HepG2 (cell line): ENCODE data around the gene CD244.
"Not testable (repeated sequence)": the region's sequence is repeated elsewhere in the genome, so short reads cannot be mapped to it uniquely, and the experiment has no call there.

Experiments
- EZH2 ChIP-seq: conservative IDR thresholded peaks from 2 replicates; pipeline ENCODE4 v1.6.1; 2012; ENCODE audit warnings: mild to moderate bottlenecking, low read depth, low read length, moderate library complexity
- MXI1 ChIP-seq: IDR thresholded peaks from 3 replicates; pipeline ENCODE4 v1.6.1; 2012; ENCODE audit warnings: low read depth, low read length, inconsistent platforms, borderline replicate concordance
- MYC ChIP-seq: sonication (generic); formaldehyde crosslinking; IDR thresholded peaks from 2 replicates; pipeline ENCODE4 v1.9.0; 2021; ENCODE audit warnings: missing genetic modification reagents, borderline replicate concordance
- NR1H2 ChIP-seq: sonication (generic); formaldehyde crosslinking; IDR thresholded peaks from 2 replicates; pipeline ENCODE4 v1.8.1; 2022; ENCODE audit warnings: low read depth, missing genetic modification reagents, borderline replicate concordance
- POLR2A ChIP-seq, 2 experiments: IDR thresholded peaks; 2 replicates each; pipeline ENCODE4 v1.6.1; 2011; ENCODE audit warnings: low read depth in 2 of 2, low read length in 2 of 2, mild to moderate bottlenecking in 1 of 2, moderate library complexity in 1 of 2; ENCODE audit not compliant: insufficient read depth in 1 of 2
- POLR2AphosphoS5 ChIP-seq: IDR thresholded peaks from 2 replicates; pipeline ENCODE4 v1.6.1; 2012; ENCODE audit warnings: low read depth, low read length
- ZNF138 ChIP-seq: sonication (generic); formaldehyde crosslinking; IDR thresholded peaks from 2 replicates; pipeline ENCODE4 v1.5.0; 2020; ENCODE audit warnings: mild to moderate bottlenecking, low read depth, missing genetic modification reagents
- TF ChIP-seq, protein P1 (sequence below): IDR thresholded peaks from 2 replicates; pipeline ENCODE4 v1.6.1; 2016; ENCODE audit warnings: mild to moderate bottlenecking, missing biosample characterization, missing genetic modification reagents

DNA sequence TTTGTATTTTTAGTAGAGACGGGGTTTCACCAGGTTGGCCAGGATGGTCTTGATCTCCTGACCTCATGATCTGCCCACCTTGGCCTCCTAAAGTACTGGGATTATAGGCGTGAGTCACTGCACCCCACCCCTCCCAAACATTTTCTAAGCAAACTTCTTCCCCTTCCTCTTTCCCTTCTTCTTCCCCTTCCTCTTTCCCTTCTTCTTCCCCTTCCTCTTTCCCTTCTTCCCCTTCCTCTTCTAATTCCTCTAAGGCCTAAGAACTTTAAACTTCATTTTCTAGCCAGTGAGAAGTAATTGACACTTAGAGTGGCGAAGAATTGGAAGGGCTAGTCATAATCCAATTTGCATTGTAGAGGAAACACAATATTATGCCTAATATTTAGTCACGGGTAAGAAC, 12.9 kb upstream of the CD244 start:
- TF ChIP-seq ZNF138 (CRISPR knock-in tag); MYC (CRISPR knock-in tag); POLR2A (IDR thresholded peaks at IDR 0.05; ENCODE audit: insufficient read depth in 1 of 2, low read depth in 2 of 2, low read length in 2 of 2); NR1H2 (CRISPR knock-in tag); MXI1; POLR2AphosphoS5; EZH2: not testable (repeated sequence)
- TF ChIP-seq, protein P1, sequence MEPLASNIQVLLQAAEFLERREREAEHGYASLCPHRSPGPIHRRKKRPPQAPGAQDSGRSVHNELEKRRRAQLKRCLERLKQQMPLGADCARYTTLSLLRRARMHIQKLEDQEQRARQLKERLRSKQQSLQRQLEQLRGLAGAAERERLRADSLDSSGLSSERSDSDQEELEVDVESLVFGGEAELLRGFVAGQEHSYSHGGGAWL (CRISPR knock-in tag): not testable (repeated sequence)
